NCI-H1930 (cell line): ENCODE data around the gene RNF121.

Experiments used
- DNase-seq, 2 experiments: peaks; one replicate each; lab custom pipeline; 2025; lab: John Stamatoyannopoulos, UW

The RNF121 gene

GRCh38 chr11:71935338-71935925 is 6.6 kb downstream of the RNF121 start:
- no peak for DNase-seq

DNA sequence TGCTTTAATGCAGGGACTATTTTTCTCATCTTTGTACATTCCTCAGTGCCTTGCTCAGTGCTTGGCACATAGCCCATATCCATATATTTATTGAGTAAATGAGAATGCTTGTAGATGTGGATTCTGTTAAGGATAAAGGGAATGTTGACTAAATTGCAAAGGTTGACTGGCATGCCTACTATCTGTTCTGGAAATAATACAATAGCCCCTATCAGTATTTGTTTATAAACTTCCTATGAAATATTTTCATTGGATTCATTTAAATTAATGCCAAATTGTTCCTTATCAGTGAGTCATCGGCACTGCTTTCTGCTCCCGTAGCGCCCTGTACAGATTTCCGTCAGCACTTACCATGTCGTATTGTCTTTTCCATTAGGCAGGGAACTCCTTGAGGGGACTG is 8.0 kb downstream of the RNF121 start:
- no peak for DNase-seq

GRCh38 chr11:71937826-71938225 is 9.0 kb downstream of the RNF121 start:
- no peak for DNase-seq

DNA sequence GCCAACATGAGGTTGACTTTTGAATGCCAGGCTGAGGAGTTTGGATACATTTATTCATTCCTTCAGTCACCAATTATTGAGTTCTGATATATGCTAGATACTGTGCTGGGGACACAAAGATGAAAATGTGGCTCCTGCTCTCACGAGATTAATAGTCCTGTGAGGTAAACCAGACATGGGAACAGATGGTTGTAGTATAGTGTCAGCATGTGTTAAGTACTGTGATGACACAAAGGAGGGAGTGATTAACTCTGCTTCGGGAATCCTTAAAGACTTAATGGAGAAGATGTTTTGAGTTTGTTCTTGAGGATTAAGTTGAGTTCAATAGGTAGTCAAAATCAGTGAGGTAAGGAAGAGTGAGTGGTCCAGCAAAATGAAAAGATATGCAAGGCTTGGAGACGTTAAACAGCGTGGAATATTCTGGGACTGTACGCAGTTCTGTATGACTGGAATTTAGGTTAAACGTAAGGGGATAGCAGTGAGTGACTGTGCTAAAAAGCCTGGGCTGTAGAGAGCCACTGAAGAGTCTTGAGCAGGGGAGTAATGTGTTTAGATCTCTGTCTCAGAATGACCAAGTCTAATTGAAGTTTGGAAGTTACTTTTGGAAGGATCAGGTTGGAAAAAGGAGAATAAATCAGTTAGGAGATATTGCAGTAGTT is 11.8 kb downstream of the RNF121 start:
- DNase-seq: no peak

- DNase-seq: no peak
Observed at GRCh38 chr11:71946144-71946571, 17.3 kb downstream of the RNF121 start.

DNA sequence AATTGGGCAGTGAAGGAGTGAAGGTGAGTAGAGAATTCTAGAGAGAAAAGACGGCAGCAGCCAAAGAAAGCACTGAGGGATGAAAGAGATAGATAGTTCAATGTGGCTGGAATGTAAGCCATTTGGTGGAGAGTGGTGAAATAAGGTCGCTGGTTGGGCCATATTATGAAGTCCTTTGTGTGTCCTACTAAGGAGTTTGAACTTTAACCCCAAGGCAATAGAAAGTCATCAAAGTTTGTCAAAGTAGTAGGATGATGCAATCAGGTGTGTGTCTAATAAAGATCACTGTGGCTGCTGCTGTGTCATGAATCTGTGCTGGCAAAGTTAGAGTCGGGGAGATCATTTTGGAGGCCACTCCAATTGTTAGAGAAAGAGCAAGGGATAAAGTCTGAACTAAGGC is 18.7 kb downstream of the RNF121 start:
- no peak for DNase-seq

GRCh38 chr11:71948314-71949027 is 19.6 kb downstream of the RNF121 start:
- no peak for DNase-seq

- DNase-seq: no peak
Observed at GRCh38 chr11:71949034-71949433, 20.2 kb downstream of the RNF121 start.

- DNase-seq: no peak
Observed at GRCh38 chr11:71951741-71952310, 23.0 kb downstream of the RNF121 start.

- DNase-seq: no peak
Observed at GRCh38 chr11:71955898-71956456, 27.1 kb downstream of the RNF121 start.

DNA sequence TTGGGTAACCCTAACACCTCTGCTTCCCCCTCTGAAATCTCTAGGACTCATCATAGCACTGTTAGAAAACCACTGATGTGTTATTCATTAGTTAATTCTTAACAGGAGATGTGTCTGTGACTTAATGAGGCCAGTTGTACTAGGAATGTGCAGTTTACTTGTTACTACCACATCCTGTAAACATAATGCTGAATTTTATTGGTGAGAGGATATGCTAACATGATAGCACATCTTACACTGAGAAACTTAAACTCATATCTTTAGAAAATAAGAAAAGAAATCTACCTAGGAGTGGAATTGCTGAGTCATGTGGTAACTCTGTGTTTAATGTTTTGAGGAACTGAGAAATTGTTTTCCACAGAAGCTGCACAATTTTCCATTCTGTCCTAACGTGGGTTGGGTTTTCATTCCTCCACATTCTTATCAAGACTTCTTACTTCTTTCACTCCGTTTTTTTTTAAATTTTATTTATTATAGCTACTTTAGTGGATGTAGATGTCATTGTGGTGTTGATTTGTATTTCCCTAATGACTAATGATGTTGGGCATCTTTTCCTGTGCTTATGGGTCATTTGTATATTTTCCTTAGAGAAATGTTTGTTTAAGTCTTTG is 33.7 kb downstream of the RNF121 start:
- DNase-seq: no peak

- DNase-seq: no peak
Observed at GRCh38 chr11:71963468-71963867, 34.6 kb downstream of the RNF121 start.

DNA sequence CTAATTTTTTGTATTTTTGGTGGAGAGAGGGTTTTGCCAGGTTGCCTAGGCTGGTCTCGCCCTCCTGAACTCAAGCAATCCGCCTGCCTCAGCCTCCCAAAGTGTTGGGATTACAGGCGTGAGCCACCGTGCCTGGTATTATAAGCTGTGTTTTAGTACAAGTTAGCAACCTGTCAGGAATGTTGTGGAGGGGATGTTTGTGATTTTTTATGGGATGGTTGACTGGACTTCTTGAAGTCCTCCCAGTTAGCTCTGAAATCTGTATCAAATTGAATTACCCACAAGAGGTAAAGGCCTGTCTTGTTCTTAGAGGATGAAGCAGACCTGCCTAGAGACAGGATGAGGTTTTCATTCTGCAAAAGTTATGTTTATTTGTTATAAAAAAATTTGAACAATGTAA is 35.8 kb downstream of the RNF121 start:
- no peak for DNase-seq

DNA sequence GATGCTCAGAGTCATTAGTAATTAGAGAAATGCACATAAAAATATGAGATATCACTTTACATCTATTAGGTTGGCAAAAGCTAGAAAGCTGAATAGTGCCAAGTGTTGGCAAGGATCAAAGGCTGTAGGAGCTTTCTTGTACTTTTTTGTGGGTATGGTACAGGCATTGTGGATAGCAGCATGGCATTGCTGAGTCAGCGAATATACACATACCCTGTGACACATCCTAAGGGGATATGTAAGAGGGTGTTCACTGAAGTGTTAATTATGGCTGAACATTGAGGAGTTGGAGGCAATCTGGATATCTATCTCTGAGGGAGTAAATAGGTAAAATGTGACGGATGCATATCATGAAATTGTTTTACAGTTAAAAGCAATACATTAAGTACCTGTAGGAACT is 42.8 kb downstream of the RNF121 start:
- DNase-seq: no peak

- no peak for DNase-seq
Observed at GRCh38 chr11:71976551-71976950, 47.7 kb downstream of the RNF121 start.

GRCh38 chr11:71977090-71977489 is 48.2 kb downstream of the RNF121 start:
- no peak for DNase-seq

GRCh38 chr11:71977743-71978418 is 49.0 kb downstream of the RNF121 start:
- no peak for DNase-seq

- no peak for DNase-seq
Observed at GRCh38 chr11:71979094-71979493, 50.2 kb downstream of the RNF121 start.

- DNase-seq: no peak
Observed at GRCh38 chr11:71979602-71980001, 50.8 kb downstream of the RNF121 start.

- DNase-seq: no peak
Observed at GRCh38 chr11:71986131-71986530, 57.3 kb downstream of the RNF121 start.

- DNase-seq: no peak
Observed at GRCh38 chr11:71987521-71987920, 58.7 kb downstream of the RNF121 start.

DNA sequence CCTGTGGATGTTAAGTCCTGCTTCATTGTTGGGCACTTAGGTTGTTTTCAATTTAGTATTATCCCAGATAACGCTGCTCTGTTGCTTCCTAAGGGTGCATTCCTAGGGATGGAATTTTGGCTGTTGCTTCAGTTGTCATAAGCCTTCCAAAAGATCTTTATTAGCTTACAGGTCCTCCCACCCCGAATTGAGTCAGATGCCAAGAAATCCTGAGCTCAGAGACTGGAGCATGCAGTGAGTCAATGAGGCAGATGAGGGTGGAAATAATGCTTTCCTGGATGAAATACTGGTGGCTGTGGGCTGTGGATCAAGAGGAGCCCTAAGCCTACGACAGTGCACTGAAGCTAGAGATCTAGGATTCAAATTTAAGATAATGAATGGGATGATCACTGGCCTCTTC is 59.2 kb downstream of the RNF121 start:
- DNase-seq: no peak
